ENCODE data around the gene GPC6. TPM values are rescaled to one million over a fixed set of nuclear protein-coding genes. Genes with fewer than 3 reads are reported as not detected.
A peak's percentile ranks its signal among the peaks of the same experiment; 100 is the strongest.
"Not testable (repeated sequence)": the region's sequence is repeated elsewhere in the genome, so short reads cannot be mapped to it uniquely, and the experiment has no call there.

Gene GPC6
- polyA plus RNA-seq, 4 donors, result 0.22 to 45.0 (median 1.4) TPM

DNA sequence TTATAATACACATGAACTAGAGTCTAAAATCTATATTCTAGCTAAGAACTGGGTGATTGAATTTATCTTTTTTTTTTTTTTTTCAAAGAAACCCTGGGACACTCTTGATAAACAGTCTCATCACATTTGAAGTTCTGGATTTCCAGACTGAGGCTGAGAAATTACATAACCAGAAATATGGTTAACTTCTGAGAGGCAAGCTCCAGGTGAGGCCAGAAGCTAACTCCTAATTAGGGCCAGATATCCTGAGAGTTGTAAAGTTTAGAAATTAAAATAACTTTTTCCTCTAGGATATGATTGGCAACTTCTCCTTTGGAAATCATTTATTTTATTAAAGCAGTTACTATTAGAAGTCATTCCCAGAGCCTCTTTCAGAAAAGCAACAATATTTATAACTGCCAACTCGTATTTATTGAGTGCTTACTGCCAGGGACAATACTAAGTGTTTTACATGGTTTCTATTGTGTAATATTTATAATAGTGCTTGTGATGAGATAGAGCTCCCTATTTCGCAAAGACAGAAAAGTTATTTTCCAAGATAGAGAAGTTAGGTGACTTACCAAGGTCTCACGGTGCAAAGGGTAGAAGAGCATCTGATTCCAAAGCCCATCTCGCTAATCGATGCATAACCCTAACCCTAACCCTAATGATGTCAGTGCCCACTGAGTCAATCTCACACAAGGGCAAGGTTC lies 1065.2 kb downstream of the GPC6 start:
- 10 to 57% (median 29%) methylated on average over 5 of the region's 5 CpGs for WGBS, 3 donors
- no peak for FAIRE-seq

DNA sequence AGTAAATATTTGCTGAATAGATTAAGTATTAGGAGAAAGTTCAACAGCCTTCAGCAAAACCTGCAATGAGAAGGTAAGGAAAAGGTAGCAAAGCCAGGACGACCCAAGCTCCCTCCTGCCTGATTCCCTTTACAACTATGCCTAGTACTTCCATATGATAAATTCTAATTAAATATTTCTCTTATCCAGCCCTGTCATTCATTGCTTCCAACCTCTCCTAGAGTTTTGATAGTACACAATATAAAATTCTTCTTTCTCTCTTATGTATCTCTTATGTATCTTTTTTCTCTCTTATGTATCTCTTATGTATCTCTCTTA lies 1065.7 kb downstream of the GPC6 start:
- H3K27ac ChIP-seq (ENCODE audit: low read depth in 1 of 3, low read length in 2 of 3), result peak overlapping the region in 1 of 3 donors; percentile 25
- H3K36me3 ChIP-seq (ENCODE audit: control insufficient read depth in 3 of 3, insufficient read depth in 2 of 3, low read depth in 1 of 3, low read length in 3 of 3), result no peaks in the 10 kb centered on the region
- peaks cover 0 to 9% (median 0%) of the 10 kb centered on the region in 3 donors for H3K4me1 ChIP-seq (ENCODE audit: control insufficient read depth in 3 of 3, insufficient read depth in 2 of 3, low read depth in 1 of 3, low read length in 2 of 3)
- H3K27me3 ChIP-seq (ENCODE audit: control insufficient read depth in 3 of 3, insufficient read depth in 3 of 3, low read length in 3 of 3), result no peaks in the 10 kb centered on the region
- no peak for FAIRE-seq
- no peak for DNase-seq
- WGBS, 3 donors, result 4 to 64% (median 28%) methylated on average over 1 of the region's 1 CpG
- no peak overlapping the region for H3K4me3 ChIP-seq (ENCODE audit: low read depth in 1 of 3, low read length in 3 of 3)
- no peaks in the 10 kb centered on the region for H3K9me3 ChIP-seq (ENCODE audit: control insufficient read depth in 2 of 2, insufficient read depth in 1 of 2, low read depth in 1 of 2, low read length in 1 of 2)

More for the DNA sequence above, 1065.2 kb downstream of the GPC6 start:
- H3K9me3 ChIP-seq (ENCODE audit: control insufficient read depth in 2 of 2, insufficient read depth in 1 of 2, low read depth in 1 of 2, low read length in 1 of 2), result no peaks in the 10 kb centered on the region
- no peaks in the 10 kb centered on the region for H3K27me3 ChIP-seq (ENCODE audit: control insufficient read depth in 3 of 3, insufficient read depth in 3 of 3, low read length in 3 of 3)
- peak; percentile 14 to 59 for DNase-seq
- no peaks in the 10 kb centered on the region for H3K36me3 ChIP-seq (ENCODE audit: control insufficient read depth in 3 of 3, insufficient read depth in 2 of 3, low read depth in 1 of 3, low read length in 3 of 3)
- no peak overlapping the region for H3K4me3 ChIP-seq (ENCODE audit: low read depth in 1 of 3, low read length in 3 of 3)
- H3K27ac ChIP-seq (ENCODE audit: low read depth in 1 of 3, low read length in 2 of 3), result peak overlapping the region in 1 of 3 donors; percentile 47
- H3K4me1 ChIP-seq (ENCODE audit: control insufficient read depth in 3 of 3, insufficient read depth in 2 of 3, low read depth in 1 of 3, low read length in 2 of 3), result peaks cover 0 to 9% (median 0%) of the 10 kb centered on the region in 3 donors

DNA sequence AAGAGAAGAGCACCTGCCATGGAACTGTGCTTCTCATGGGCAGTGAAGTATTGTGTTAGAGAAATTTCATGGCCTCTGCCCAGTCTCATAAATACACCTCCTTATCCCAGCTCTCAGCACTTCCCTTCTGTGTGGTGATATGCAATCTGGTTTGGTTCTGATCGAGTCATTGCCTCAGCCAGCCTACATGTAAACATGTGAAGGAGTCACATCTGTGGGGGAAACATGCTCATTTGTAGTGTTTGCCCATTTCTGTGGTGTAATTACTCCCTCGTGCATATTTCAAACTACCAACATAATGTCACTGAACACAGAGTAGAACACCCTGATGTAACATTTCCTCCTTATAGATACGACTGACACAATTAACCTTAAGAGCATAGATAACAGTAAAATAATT lies 1069.9 kb downstream of the GPC6 start:
- DNase-seq (no peak), FAIRE-seq (no peak)
- Histone ChIP-seq H3K36me3 (ENCODE audit: control insufficient read depth in 3 of 3, insufficient read depth in 2 of 3, low read depth in 1 of 3, low read length in 3 of 3) (no peaks in the 10 kb centered on the region), H3K9me3 (ENCODE audit: control insufficient read depth in 2 of 2, insufficient read depth in 1 of 2, low read depth in 1 of 2, low read length in 1 of 2) (no peaks in the 10 kb centered on the region), H3K27ac (ENCODE audit: low read depth in 1 of 3, low read length in 2 of 3) (no peak overlapping the region), H3K4me3 (ENCODE audit: low read depth in 1 of 3, low read length in 3 of 3) (no peak overlapping the region), H3K4me1 (ENCODE audit: control insufficient read depth in 3 of 3, insufficient read depth in 2 of 3, low read depth in 1 of 3, low read length in 2 of 3) (peaks cover 0 to 9% (median 0%) of the 10 kb centered on the region in 3 donors), H3K27me3 (ENCODE audit: control insufficient read depth in 3 of 3, insufficient read depth in 3 of 3, low read length in 3 of 3) (no peaks in the 10 kb centered on the region)
- WGBS, 3 donors, result 71 to 75% (median 75%) methylated on average over 3 of the region's 3 CpGs

- WGBS, 3 donors, result 56 to 75% (median 63%) methylated on average over 4 of the region's 4 CpGs
- Histone ChIP-seq H3K36me3 (ENCODE audit: control insufficient read depth in 3 of 3, insufficient read depth in 2 of 3, low read depth in 1 of 3, low read length in 3 of 3) (no peaks in the 10 kb centered on the region), H3K4me3 (ENCODE audit: low read depth in 1 of 3, low read length in 3 of 3) (no peak overlapping the region), H3K9me3 (ENCODE audit: control insufficient read depth in 2 of 2, insufficient read depth in 1 of 2, low read depth in 1 of 2, low read length in 1 of 2) (no peaks in the 10 kb centered on the region), H3K27ac (ENCODE audit: low read depth in 1 of 3, low read length in 2 of 3) (no peak overlapping the region), H3K27me3 (ENCODE audit: control insufficient read depth in 3 of 3, insufficient read depth in 3 of 3, low read length in 3 of 3) (no peaks in the 10 kb centered on the region), H3K4me1 (ENCODE audit: control insufficient read depth in 3 of 3, insufficient read depth in 2 of 3, low read depth in 1 of 3, low read length in 2 of 3) (peaks cover 0 to 4% (median 0%) of the 10 kb centered on the region in 3 donors)
- no peak for DNase-seq
- FAIRE-seq, result no peak
Observed at GRCh38 chr13:94298346-94298745, 1071.7 kb downstream of the GPC6 start.

- H3K9me3 ChIP-seq (ENCODE audit: control insufficient read depth in 2 of 2, insufficient read depth in 1 of 2, low read depth in 1 of 2, low read length in 1 of 2), result no peaks in the 10 kb centered on the region
- H3K27ac ChIP-seq (ENCODE audit: low read depth in 1 of 3, low read length in 2 of 3), result no peak overlapping the region
- 84 to 89% (median 87%) methylated on average over 4 of the region's 4 CpGs for WGBS, 3 donors
- FAIRE-seq (no peak), DNase-seq (no peak)
- no peaks in the 10 kb centered on the region for H3K27me3 ChIP-seq (ENCODE audit: control insufficient read depth in 3 of 3, insufficient read depth in 3 of 3, low read length in 3 of 3)
- H3K4me3 ChIP-seq (ENCODE audit: low read depth in 1 of 3, low read length in 3 of 3), result no peak overlapping the region
- peaks cover 0 to 10% (median 0%) of the 10 kb centered on the region in 3 donors for H3K4me1 ChIP-seq (ENCODE audit: control insufficient read depth in 3 of 3, insufficient read depth in 2 of 3, low read depth in 1 of 3, low read length in 2 of 3)
- H3K36me3 ChIP-seq (ENCODE audit: control insufficient read depth in 3 of 3, insufficient read depth in 2 of 3, low read depth in 1 of 3, low read length in 3 of 3), result no peaks in the 10 kb centered on the region
Observed at GRCh38 chr13:94300401-94300800, 1073.8 kb downstream of the GPC6 start.

GRCh38 chr13:94301487-94301886 lies 1074.9 kb downstream of the GPC6 start:
- WGBS, 3 donors, result 81 to 94% (median 87%) methylated on average over 1 of the region's 1 CpG
- H3K4me1 ChIP-seq (ENCODE audit: control insufficient read depth in 3 of 3, insufficient read depth in 2 of 3, low read depth in 1 of 3, low read length in 2 of 3), result peaks cover 0 to 10% (median 0%) of the 10 kb centered on the region in 3 donors
- no peaks in the 10 kb centered on the region for H3K36me3 ChIP-seq (ENCODE audit: control insufficient read depth in 3 of 3, insufficient read depth in 2 of 3, low read depth in 1 of 3, low read length in 3 of 3)
- FAIRE-seq (no peak), DNase-seq (no peak)
- no peaks in the 10 kb centered on the region for H3K9me3 ChIP-seq (ENCODE audit: control insufficient read depth in 2 of 2, insufficient read depth in 1 of 2, low read depth in 1 of 2, low read length in 1 of 2)
- H3K27me3 ChIP-seq (ENCODE audit: control insufficient read depth in 3 of 3, insufficient read depth in 3 of 3, low read length in 3 of 3), result no peaks in the 10 kb centered on the region
- H3K4me3 ChIP-seq (ENCODE audit: low read depth in 1 of 3, low read length in 3 of 3), result no peak overlapping the region
- no peak overlapping the region for H3K27ac ChIP-seq (ENCODE audit: low read depth in 1 of 3, low read length in 2 of 3)

DNA sequence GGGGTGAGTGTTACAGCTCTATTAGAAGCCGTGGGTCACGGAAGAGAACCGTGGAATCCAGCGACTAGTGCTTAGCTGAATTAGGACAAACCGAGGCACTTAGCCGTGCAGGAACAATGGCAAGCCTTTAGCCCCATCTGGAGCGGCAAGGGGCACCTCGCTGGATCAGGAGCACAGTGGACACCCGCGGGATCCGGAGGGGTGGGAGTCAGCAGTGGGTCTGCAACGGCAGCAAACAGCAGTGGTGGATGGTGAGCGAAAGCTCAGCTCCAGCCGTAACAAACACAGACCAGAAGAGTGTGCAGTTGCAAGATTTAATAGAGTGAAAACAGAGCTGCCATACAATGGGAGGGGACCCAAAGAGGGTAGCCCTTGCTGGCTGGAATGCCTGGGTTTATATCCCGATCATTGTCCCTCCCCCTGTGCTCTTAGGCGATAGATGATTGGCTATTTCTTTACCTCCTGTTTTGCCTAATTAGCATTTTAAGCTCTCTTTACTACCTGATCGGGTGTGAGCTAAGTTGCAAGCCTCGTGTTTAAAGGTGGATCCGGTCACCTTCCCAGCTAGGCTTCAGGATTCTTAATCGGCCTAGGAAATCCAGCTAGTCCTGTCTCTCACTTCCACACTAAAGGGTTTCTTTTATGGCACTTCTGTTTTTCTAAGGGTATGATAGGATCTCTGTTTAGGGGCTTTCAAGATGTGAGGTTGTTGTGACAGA lies 1076.4 kb downstream of the GPC6 start:
- H3K9me3 ChIP-seq (ENCODE audit: control insufficient read depth in 2 of 2, insufficient read depth in 1 of 2, low read depth in 1 of 2, low read length in 1 of 2); H3K27ac ChIP-seq (ENCODE audit: low read depth in 1 of 3, low read length in 2 of 3); H3K36me3 ChIP-seq (ENCODE audit: control insufficient read depth in 3 of 3, insufficient read depth in 2 of 3, low read depth in 1 of 3, low read length in 3 of 3); FAIRE-seq; H3K4me1 ChIP-seq (ENCODE audit: control insufficient read depth in 3 of 3, insufficient read depth in 2 of 3, low read depth in 1 of 3, low read length in 2 of 3); DNase-seq; H3K4me3 ChIP-seq (ENCODE audit: low read depth in 1 of 3, low read length in 3 of 3); H3K27me3 ChIP-seq (ENCODE audit: control insufficient read depth in 3 of 3, insufficient read depth in 3 of 3, low read length in 3 of 3): not testable (repeated sequence)
- WGBS, 3 donors, result 92 to 93% (median 93%) methylated on average over 20 of the region's 20 CpGs

GRCh38 chr13:94303644-94304174 lies 1077.1 kb downstream of the GPC6 start:
- no peak overlapping the region for H3K4me3 ChIP-seq (ENCODE audit: low read depth in 1 of 3, low read length in 3 of 3)
- DNase-seq, result no peak
- peaks cover 0 to 2% (median 0%) of the 10 kb centered on the region in 3 donors for H3K36me3 ChIP-seq (ENCODE audit: control insufficient read depth in 3 of 3, insufficient read depth in 2 of 3, low read depth in 1 of 3, low read length in 3 of 3)
- 57 to 60% (median 59%) methylated on average over 7 of the region's 7 CpGs for WGBS, 3 donors
- H3K27me3 ChIP-seq (ENCODE audit: control insufficient read depth in 3 of 3, insufficient read depth in 3 of 3, low read length in 3 of 3), result no peaks in the 10 kb centered on the region
- H3K9me3 ChIP-seq (ENCODE audit: control insufficient read depth in 2 of 2, insufficient read depth in 1 of 2, low read depth in 1 of 2, low read length in 1 of 2), result no peaks in the 10 kb centered on the region
- no peak overlapping the region for H3K27ac ChIP-seq (ENCODE audit: low read depth in 1 of 3, low read length in 2 of 3)
- H3K4me1 ChIP-seq (ENCODE audit: control insufficient read depth in 3 of 3, insufficient read depth in 2 of 3, low read depth in 1 of 3, low read length in 2 of 3), result peaks cover 0 to 10% (median 0%) of the 10 kb centered on the region in 3 donors
- no peak for FAIRE-seq

Data from small intestine (tissue), 7 donors.